Activated CD4-positive, alpha-beta T cell treated with anti-CD3 and anti-CD28 coated beads, Interleukin-2, amount 50 U/mL, for 24 hours (primary cell): ENCODE results near the gene INTS6.

ENCODE experiments used
- DNase-seq, 2 donors: peaks; one replicate each; pipeline ENCODE4 v3.0.0-alpha.2; 2020; ENCODE audit warnings: low read depth in 1 of 2, low spot score in 1 of 2

INTS6 gene

DNA sequence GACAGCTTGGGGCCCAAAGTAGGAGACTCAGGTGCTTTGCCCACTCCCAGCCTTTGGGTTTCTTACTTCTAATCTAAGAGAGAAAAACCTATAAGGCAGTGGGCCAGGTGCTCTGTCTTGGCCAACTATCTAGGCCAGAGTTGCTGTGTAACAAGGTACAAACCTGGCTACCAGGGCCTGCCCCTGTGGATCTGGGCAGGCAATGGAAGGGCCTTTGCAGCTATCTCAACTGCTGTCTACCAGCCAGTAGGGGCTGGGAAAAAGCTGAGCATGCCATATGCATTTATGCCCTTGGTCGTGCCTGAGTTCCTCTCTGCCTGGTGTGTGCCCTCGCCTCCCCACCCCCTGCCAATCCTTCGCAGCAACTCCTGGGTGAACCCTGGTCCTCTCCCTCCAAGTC lies 130.0 kb downstream of the INTS6 start:
- no peak for DNase-seq

DNA sequence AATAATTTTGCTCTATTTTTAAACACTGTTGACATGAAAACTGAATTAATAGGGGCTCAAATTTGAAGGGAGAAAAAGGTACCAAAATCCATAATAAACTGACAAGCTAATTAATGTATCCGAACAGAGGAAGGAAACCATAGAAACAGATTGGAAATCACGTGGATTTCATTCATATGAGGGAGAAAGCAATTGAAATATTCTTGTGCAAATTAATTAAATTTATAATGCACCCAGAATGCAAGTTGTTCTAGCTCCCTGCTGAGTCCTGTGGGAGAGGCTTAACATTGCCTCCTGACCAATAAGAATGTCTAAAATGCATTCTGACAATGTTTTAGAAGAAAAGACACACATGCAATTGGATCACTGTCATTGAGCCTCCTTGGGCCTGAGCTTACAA lies 131.0 kb downstream of the INTS6 start:
- DNase-seq: no peak

DNA sequence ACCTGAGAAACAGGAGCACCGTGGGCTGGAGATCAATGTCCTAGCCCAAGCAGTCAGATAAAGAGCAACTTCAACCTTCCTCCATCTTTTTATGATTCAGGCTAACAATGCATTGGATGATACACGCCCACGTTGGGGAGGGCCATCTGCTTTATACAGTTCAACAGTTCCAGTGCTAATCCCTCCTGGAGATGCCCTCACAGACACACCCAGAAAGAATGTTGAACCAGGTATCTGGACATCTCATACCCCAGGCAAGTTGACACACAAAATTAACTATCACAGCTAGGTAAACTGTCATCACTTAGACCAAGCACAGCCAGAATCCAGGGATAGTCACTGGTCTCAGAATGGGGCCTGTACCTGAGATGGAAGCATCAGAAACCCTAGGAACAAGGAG lies 134.0 kb downstream of the INTS6 start:
- DNase-seq: no peak

DNA sequence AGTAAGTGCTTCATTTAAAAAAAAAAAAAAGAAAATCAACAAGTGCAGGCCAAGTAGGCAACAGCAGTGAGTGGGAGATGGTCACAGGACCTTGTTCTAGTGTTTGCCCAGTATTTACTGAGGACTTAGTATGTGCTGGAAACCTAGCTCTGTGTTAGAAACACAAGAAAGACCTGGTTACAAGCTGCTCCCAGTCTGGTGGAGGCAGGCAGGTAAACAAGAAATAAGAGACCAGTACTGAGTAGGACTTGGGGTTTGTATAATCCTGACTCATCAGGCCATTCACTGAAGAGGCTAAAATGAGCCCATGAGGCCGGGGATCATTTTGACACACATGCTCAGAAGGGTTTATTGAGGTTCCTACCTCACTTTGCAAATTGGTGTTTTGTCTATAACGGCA lies 134.8 kb downstream of the INTS6 start:
- no peak for DNase-seq

DNA sequence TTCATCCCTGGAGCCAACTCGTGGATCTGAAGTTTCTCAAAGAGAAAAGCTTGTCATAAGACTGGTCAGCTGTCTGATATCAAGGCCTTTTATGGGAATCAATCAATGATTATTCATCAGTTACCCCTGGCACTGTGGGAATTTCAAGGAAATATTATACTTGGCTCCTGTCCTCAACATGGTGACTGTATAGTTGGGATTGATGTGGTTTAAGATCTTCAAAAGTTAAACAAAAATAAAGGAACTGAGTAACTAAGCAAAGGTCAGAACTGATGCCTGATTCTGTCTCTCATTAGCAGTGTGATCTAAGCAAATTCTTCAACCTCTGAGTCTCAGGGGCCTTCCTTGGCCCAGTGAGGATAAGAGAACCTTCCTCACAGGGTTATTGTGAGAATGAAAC lies 135.6 kb downstream of the INTS6 start:
- no peak for DNase-seq

DNA sequence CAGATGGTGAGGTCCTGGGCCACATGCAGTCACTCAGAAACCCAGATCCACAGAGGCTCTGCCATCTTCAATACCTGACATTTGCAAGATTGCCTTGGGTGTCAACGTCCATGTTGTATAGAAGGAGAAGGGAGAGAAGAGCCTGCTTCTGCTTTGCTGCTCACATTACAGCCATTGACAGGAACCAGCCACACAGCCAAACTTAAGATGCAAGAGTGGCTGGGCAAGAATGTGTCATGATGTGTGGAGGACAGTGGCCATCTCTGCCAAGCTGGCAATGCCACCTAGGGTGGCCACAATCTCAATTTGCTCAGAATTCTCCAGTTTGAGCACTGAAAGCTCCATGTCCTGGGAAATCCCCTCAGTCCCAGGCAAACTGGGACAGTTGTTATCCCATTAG lies 139.2 kb downstream of the INTS6 start:
- no peak for DNase-seq

DNA sequence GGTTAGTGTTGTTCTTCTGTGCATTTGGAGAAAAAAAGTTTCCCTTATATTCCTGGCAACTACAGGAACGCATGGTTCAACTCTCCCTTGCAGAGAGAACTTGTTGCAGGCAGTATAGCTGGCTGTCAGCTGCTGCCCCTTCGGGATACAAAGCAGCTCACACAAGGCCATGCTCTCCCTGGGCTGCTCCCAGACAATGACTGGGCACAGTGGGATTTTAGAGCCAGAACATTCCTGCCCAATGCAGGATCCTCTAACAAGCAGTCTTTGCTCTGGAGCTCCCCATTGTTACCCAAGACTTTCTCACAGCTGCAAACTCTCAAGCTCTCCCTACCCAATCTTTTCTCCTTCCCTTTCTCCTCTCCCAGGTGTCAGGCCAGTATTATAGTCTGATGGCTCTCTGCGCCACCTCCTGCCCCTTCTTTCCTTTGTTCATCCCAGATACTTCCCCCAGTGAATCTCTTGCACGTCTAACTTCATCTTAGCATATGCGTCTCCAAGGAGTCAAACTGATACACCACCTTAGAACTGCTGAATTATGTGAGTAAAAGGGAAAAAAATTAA lies 140.8 kb downstream of the INTS6 start:
- no peak for DNase-seq
